NCI-H2107 (cell line): ENCODE results near the gene IER3.

Experiments used
- DNase-seq: peaks from one replicate; lab custom pipeline; 2025; lab: John Stamatoyannopoulos, UW

The IER3 gene, protein sequence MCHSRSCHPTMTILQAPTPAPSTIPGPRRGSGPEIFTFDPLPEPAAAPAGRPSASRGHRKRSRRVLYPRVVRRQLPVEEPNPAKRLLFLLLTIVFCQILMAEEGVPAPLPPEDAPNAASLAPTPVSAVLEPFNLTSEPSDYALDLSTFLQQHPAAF

DNA sequence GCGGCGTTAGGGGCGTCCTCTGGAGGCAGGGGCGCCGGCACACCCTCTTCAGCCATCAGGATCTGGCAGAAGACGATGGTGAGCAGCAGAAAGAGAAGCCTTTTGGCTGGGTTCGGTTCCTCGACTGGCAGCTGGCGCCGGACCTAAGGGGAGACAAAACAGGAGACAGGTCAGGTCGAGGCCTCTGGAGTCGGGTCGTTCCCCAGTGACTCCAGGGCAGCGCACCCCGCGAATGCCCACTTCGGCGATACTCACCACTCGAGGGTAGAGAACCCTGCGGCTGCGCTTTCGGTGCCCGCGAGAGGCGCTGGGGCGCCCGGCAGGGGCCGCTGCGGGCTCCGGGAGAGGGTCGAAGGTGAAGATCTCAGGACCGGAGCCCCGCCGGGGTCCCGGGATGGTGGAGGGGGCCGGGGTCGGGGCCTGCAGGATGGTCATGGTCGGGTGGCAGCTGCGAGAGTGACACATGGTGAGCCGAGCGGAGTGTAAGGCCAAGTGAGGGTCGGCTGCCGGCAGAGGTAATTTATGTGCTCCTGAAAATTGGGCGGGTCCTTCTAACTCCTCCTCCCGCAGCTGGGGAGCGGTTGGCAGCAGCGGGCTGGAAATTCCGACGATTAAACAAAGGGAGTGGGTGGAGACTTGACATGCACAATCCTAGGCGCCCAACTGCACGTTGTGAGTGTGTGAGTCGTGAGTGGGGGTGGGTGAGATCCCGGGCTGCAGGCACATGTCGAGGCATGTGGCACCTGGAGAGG lies at the start of gene IER3:
Gene IER3 (minus strand): TSS at position 494 of the 752 bp plus-strand sequence. CDS start 29 bp downstream, at position 465.
- DNase-seq: no peak

- DNase-seq: no peak
Measured at GRCh38 chr6:30793521-30794194, 49.3 kb upstream of the IER3 start.

DNA sequence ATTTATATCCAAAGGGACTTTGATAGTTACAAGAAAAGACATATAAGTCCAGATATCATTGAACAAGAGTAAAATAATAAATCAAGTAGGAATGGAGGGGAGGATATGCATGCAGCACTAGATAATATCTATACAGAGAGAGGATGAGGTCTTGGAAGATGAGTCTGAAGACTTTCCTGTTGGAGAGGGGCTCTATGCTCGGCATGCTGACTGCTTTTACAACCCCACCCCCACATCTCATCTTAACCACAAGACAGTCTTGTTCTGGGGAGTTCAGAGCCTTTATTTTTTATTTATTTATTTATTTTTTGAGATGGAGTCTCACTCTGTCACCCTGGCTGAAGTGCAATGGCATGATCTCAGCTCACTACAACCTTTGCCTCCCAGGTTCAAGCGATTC lies 48.4 kb upstream of the IER3 start:
- no peak for DNase-seq

GRCh38 chr6:30790724-30791383 lies 46.5 kb upstream of the IER3 start:
- no peak for DNase-seq

- no peak for DNase-seq
Measured at GRCh38 chr6:30789606-30790005, 45.3 kb upstream of the IER3 start.

GRCh38 chr6:30787954-30788353 lies 43.6 kb upstream of the IER3 start:
- no peak for DNase-seq

DNA sequence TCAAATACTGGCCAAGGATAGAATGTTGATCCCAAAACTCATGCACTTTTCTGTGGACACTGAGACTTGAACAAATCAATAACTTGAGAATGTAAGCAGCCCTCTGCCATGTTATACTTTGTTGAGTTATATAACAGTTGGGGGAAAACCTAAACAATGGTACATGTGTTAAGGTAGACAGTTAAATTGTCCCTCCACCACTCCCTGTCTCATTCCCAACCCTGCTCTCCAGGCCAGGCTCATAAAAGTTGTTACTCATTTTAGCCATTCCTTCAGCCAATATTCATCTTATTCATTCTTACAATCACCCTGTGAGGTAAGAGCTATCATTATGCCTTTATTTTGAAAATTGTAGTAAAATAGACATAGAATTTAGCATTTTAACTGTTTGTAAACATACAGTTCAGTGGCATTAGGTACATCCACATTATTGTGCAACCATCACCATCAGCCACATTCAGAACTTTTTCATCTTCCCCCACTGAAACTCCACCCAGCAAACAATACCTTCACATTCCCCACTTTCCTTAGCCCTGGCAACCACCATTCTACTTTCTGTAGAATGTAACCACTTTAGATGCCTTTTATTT lies 38.2 kb upstream of the IER3 start:
- no peak for DNase-seq

DNA sequence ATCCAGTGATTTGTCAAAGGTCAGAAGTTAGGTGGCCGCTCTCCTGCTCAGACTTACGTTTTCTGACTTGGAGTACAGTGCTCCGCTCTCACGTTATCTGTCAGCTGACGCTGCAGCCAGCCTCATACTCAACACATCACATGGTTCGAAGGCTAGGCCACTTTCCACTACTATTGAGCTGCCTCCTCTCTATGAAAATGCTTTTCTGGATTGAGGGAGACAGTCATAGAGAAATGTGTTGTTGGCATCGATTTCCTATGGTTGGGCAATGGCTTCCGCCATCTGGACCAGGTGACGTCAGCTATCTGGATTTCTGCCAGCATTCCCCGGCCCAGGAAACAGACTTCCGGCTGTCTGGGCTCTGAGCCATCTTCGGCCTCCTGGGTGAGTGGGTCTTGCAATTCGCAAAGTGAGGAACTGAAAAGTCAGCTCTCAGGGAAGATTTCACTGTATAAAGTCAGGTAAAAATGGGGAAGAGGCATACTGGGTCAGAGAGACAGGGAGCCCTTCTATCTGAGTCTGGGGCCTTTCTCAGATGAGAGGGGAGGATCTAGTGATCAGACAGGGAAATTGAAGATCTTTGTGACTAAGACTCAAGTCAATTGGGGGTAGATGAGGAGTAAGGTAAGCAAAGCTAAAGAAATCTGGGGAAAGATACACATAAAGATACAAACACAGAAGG lies 37.5 kb upstream of the IER3 start:
- DNase-seq: peak; percentile 38

DNA sequence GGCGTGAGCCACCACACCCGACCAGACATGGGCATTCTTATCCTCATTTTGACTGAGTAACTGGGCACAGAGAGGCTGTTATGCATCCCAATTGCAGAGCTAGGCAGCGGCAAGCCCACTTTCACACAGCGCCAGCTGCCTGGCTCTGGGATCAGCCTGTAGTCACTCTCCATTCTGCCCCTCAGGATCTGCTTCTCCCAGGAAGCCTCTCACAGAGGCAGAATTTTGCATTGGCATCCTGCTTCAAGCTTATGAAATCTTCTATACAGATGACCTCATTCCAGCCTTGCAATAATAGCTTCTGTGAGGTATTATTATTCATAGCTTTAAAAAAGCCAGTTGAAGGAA lies 37.0 kb upstream of the IER3 start:
- no peak for DNase-seq

GRCh38 chr6:30780642-30780920 lies 36.2 kb upstream of the IER3 start:
- DNase-seq: no peak

GRCh38 chr6:30779850-30780641 lies 35.7 kb upstream of the IER3 start:
- no peak for DNase-seq

GRCh38 chr6:30778001-30778635 lies 33.8 kb upstream of the IER3 start:
- DNase-seq: no peak

DNA sequence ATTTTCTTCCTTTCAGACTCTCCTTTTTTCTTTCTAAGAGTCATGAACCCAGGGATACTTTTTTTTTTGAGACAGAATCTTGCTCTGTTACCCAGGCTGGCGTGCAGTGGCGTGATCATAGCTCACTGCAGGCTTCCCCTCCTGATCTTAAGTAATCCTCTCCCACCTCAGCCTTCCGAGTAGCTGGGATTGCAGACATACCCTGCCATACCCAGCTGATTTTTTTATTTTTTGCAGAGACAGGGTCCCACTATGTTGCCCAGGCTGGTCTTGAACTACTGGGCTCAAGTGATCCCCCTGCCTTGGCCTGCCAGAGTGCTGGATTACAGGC lies 32.8 kb upstream of the IER3 start:
- DNase-seq: no peak

DNA sequence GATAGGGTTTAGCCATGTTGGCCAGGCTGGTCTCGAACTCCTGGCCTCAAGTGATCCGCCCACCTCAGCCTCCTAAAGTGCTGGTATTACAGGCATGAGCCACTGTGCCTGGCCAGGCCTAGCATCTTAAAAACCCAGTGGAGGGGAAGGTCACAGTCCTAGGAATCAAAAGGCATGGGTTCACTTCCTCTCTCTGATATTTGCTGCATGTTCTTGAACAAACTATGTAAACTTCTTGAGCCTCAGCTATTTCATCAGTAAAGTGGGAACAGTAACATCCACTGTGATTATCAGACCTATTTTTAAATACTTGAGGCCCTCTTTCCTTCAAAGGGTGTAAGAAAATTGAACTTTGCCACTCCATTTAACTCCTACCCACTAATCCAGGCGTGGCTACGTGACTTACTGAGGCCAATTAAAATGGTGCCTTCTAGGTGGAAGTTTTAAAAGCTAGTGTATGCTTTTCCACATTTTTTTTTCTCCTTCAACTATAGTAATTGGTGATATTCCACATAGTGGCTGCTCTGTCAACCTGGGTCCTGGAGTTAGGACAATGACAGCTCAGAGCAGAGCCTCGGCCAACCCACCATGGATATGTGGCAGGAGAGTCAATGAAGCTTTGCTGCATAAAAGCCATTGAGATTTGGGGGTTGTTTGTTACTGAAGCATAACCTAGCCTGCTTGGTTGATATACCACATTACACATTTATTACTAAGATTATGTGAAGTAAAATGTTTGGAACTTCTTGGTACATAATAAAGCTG lies 32.2 kb upstream of the IER3 start:
- no peak for DNase-seq

DNA sequence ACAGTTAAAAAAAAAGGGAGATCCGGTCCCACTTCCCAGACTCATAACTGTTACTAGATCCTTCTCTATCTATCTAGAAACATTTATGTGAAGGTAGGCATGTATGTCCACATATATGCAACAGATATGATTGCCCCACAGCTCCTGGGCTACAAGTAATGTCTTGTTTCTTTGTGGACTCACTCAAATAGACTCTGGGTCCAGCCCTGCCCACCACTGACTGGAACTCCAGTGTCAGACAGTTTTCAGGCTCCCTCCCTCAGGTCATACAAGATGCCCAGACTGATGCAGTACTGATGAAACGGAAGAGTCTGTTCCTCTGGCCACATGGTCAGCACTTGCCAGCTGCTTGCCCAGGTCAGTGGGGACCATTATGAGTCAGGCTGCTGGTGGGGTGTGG lies 30.8 kb upstream of the IER3 start:
- no peak for DNase-seq

- DNase-seq: no peak
Measured at GRCh38 chr6:30774701-30775100, 30.4 kb upstream of the IER3 start.

GRCh38 chr6:30770592-30770991 lies 26.2 kb upstream of the IER3 start:
- DNase-seq: no peak

- no peak for DNase-seq
Measured at GRCh38 chr6:30769853-30770524, 25.6 kb upstream of the IER3 start.

DNA sequence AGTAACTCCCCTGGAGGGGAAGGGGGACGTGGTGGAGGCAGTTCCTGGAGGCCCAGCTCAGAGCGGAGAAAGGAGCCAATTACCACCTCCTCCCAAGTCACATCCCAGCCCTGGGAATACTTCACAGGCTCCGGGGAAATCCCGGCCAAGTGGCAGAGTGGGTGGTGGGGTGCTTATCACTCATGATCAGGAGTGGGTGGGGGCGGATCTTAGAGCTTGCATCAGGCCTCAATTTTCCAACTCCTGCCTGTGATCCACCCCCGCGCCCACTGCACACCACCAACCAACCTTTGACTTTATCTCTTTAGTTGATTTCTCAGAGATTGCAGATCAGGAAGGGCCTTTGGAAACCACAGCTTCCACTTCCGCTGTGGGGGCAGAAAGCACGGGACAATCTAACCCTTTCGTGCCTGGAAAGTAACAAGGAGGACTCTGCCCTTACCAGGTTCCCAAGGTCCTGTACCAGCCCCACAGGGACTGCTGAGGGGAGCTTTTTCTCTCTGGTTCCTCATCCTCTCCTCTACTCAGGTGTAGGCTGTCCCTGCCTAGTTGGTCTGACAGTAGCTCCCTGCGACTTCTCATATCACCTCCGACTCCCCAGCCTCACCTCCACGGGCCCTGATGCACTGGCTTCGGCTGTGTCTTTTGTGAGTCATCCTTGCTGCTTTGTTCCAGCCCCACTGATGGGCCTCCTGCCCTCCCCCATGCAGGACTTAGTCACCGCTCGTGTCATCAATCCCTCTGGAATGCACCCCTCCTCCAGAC lies 24.9 kb upstream of the IER3 start:
- DNase-seq: no peak
